Ishikawa (cell line): ENCODE data around the gene GAS5.
A peak's percentile ranks its signal among the peaks of the same experiment; 100 is the strongest.

Source experiments
- CEBPB ChIP-seq: IDR thresholded peaks from 2 replicates; pipeline ENCODE4 v1.6.1; 2012
- CREB1 ChIP-seq: IDR thresholded peaks from 2 replicates; pipeline ENCODE4 v1.6.1; 2012; ENCODE audit warnings: low read depth
- EGR1 ChIP-seq: IDR thresholded peaks from 2 replicates; pipeline ENCODE4 v1.6.1; 2012
- EP300 ChIP-seq: IDR thresholded peaks from 2 replicates; pipeline ENCODE4 v1.6.1; 2012; ENCODE audit warnings: borderline replicate concordance
- FOXM1 ChIP-seq: IDR thresholded peaks from 2 replicates; pipeline ENCODE4 v1.6.1; 2012; ENCODE audit warnings: low read depth, borderline replicate concordance
- NFIC ChIP-seq: IDR thresholded peaks from 2 replicates; pipeline ENCODE4 v1.6.1; 2012
- RAD21 ChIP-seq: IDR thresholded peaks from 2 replicates; pipeline ENCODE4 v1.6.1; 2012; ENCODE audit warnings: low read depth
- TAF1 ChIP-seq: IDR thresholded peaks from 2 replicates; pipeline ENCODE4 v1.6.1; 2012; ENCODE audit warnings: low read depth, mild to moderate bottlenecking
- TEAD4 ChIP-seq: IDR thresholded peaks from 2 replicates; pipeline ENCODE4 v1.6.1; 2012
- YY1 ChIP-seq: IDR thresholded peaks from 2 replicates; pipeline ENCODE4 v1.6.1; 2012; ENCODE audit warnings: low read depth
- ZBTB7A ChIP-seq: IDR thresholded peaks from 2 replicates; pipeline ENCODE4 v1.6.1; 2012; ENCODE audit warnings: low read depth
- TF ChIP-seq, protein P1 (sequence below): IDR thresholded peaks from 2 replicates; pipeline ENCODE4 v1.6.1; 2012
- TF ChIP-seq, protein P2 (sequence below): IDR thresholded peaks from 2 replicates; pipeline ENCODE4 v1.6.1; 2012
- TF ChIP-seq, protein P3 (sequence below): IDR thresholded peaks from 2 replicates; pipeline ENCODE4 v1.6.1; 2012; ENCODE audit warnings: low read depth, mild to moderate bottlenecking

GAS5 gene

DNA sequence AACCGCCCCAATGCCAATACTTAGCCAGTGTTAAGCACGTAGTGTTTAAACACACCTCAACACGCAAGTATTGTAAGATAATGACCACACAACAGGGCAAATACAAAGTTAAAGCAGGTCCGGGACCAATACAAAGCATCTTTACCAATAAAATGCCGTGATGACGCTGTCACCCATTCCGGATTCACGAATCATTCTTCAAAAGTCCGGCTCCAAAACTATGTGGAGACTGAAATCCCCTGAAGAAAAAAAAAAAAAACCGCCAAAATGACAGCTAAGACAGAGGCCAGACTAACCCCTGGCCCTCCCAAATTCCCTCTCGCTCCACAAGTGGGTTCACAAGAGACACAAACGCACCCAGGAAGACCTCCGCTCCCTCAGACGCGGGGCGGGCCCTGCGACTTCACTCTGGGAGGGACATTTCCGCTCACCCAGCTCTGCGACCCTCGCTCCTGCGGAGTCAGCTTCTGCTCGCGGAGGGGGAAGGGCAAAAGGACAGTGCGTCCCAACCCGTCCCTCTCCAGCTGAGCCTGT is 43.9 kb downstream of the GAS5 start:
- TF ChIP-seq TEAD4 (0 out of 2 replicates have a peak, but pooled peaks have one; percentile 4), TAF1 (no peak; the same call in 1 of the 2 replicates)
- TF ChIP-seq, protein P1, sequence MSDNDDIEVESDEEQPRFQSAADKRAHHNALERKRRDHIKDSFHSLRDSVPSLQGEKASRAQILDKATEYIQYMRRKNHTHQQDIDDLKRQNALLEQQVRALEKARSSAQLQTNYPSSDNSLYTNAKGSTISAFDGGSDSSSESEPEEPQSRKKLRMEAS: no peak

DNA sequence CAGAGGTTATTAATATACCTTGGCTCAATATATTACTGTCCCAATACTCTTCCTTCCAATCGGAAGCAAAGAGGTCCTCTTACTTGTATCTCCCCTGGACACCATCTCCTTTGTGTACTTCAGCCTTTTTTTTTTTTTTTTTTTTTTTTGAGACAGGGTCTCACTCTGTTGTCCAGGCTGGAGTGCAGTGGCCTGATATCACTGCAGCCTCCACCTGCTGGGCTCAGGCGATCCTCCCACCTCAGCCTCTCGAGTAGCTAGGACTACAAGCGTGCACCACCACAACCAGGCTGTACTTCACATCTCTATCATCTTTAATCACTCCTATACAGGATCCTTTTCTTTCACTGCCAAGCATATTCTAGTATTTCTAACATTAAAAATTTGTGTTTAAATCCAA is 46.1 kb downstream of the GAS5 start:
- TF ChIP-seq YY1 (no peak), TEAD4 (no peak), CREB1 (no peak), FOXM1 (no peak), TAF1 (no peak), NFIC (no peak), ZBTB7A (no peak), RAD21 (no peak), CEBPB (no peak), EP300 (no peak), EGR1 (no peak)
- TF ChIP-seq, protein P1: no peak
- TF ChIP-seq, protein P2, sequence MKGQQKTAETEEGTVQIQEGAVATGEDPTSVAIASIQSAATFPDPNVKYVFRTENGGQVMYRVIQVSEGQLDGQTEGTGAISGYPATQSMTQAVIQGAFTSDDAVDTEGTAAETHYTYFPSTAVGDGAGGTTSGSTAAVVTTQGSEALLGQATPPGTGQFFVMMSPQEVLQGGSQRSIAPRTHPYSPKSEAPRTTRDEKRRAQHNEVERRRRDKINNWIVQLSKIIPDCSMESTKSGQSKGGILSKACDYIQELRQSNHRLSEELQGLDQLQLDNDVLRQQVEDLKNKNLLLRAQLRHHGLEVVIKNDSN: no peak
- TF ChIP-seq, protein P3, sequence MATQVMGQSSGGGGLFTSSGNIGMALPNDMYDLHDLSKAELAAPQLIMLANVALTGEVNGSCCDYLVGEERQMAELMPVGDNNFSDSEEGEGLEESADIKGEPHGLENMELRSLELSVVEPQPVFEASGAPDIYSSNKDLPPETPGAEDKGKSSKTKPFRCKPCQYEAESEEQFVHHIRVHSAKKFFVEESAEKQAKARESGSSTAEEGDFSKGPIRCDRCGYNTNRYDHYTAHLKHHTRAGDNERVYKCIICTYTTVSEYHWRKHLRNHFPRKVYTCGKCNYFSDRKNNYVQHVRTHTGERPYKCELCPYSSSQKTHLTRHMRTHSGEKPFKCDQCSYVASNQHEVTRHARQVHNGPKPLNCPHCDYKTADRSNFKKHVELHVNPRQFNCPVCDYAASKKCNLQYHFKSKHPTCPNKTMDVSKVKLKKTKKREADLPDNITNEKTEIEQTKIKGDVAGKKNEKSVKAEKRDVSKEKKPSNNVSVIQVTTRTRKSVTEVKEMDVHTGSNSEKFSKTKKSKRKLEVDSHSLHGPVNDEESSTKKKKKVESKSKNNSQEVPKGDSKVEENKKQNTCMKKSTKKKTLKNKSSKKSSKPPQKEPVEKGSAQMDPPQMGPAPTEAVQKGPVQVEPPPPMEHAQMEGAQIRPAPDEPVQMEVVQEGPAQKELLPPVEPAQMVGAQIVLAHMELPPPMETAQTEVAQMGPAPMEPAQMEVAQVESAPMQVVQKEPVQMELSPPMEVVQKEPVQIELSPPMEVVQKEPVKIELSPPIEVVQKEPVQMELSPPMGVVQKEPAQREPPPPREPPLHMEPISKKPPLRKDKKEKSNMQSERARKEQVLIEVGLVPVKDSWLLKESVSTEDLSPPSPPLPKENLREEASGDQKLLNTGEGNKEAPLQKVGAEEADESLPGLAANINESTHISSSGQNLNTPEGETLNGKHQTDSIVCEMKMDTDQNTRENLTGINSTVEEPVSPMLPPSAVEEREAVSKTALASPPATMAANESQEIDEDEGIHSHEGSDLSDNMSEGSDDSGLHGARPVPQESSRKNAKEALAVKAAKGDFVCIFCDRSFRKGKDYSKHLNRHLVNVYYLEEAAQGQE: no peak

DNA sequence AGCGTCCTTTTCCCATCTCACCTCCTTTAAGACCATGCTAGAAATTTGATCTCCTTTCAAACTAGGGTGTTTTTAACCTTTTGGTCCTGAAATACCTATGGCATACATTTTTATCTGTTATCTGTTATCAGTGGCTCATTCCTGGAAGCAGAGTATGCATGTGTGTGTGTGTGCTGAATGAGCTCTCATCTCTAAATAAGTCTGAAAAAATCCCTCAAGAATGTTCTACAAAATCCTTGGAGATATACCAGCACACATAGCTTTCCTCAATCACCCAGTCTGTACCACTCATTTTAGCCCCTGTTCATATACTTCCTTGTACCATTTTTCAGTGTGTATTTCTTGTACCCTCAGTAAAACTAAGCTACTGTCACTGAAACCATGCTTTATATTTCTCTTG is 49.3 kb downstream of the GAS5 start:
- TF ChIP-seq EGR1: no peak
- TF ChIP-seq TEAD4: no peak
- no peak for TF ChIP-seq EP300
- TF ChIP-seq, protein P2: no peak
- no peak for TF ChIP-seq FOXM1
- no peak for TF ChIP-seq NFIC
- TF ChIP-seq, protein P3: no peak
